Posterior vena cava (tissue), 2 donors: ENCODE measurements around the gene FRK. TPM values are rescaled to one million over a fixed set of nuclear protein-coding genes. Genes with fewer than 3 reads are reported as not detected.

Experiments used
- DNase-seq: peaks from one replicate; pipeline ENCODE4 v3.0.0-alpha.2; 2020; ENCODE audit warnings: low spot score
- intact Hi-C, 2 donors: fragments of 100-400 bp; cut with DNase I; formaldehyde crosslinking; loops; one replicate each; pipeline versions ENCODE4 v1.14.1 to v1.14.2; 2022 to 2023
- total RNA-seq, 2 donors: library from RNA; stranded (reverse); fragmentation: NEBNext Ultra II Directional; extraction: Animal tissue kit (Norgen Biotek cat#: 25700); gene quantifications; one replicate each; pipeline ENCODE4 v1.2.1, GENCODE V29; 2021
- donor health status: DM: yes; HTN: yes; CAD: no.
- donor health status: DM: yes; HTN: yes; CAD: no.

Gene FRK
- total RNA-seq, 2 donors from 2014 or later: 5.1 to 8.3 TPM

DNA sequence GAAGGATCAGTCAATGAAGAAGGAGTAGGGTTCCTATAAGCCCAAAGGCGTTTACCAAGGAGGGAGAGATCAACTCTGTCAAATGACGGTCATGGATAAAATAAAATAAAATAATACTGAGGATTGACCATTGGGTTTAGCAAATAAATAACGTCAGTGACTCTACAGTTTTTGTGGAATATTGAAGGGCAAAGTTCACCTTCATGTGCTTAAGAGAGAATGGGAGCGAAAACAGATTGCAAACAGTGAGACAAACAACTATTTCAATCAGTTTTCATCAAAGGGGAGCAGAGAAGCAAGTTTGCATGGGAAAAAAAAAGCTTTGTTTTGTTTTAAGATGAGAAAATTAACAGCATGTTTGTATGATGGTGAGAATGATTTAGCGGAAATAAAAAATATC, 22.4 kb upstream of the FRK start:
- intact Hi-C loops: no loop called here
- DNase-seq: no peak

DNA sequence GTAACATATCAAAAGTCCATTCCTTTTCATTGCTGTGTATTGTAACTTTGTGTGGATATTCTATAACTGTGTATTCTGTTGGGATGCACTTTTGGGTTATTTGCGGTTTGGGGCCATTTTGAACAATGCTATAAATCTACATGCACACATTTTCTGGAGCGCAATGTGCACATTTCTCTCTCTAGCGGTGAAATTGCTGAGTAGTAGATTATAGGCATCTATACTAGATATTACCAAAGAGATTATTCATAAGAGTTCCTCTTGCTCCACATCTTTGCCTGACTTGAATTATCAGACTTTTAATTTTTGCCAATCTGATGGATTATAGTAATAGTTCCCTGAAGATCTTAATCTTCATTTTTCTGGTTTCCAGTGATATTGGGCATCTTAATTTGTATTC, 18.3 kb upstream of the FRK start:
- no peak for DNase-seq
- intact Hi-C loops: no loop called here

DNA sequence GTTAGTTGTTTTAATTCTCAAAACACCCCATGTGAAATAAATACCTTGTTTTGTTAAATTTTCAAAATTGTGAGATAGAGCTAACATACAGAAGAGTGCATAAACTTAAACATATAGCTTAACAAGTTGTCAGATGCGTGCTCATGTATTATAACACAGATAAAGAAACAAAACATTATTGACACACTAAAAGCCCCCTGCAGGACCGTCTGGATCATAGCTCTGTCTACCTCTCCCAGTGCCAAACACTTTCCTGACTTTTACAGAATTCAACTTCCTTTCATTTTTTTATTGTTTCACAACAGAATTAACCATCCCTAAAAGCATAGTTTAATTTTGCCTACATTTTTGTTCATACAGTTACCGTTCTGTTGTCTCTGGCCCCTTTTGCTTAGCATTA, 17.8 kb upstream of the FRK start:
- intact Hi-C loops: no loop called here
- no peak for DNase-seq

DNA sequence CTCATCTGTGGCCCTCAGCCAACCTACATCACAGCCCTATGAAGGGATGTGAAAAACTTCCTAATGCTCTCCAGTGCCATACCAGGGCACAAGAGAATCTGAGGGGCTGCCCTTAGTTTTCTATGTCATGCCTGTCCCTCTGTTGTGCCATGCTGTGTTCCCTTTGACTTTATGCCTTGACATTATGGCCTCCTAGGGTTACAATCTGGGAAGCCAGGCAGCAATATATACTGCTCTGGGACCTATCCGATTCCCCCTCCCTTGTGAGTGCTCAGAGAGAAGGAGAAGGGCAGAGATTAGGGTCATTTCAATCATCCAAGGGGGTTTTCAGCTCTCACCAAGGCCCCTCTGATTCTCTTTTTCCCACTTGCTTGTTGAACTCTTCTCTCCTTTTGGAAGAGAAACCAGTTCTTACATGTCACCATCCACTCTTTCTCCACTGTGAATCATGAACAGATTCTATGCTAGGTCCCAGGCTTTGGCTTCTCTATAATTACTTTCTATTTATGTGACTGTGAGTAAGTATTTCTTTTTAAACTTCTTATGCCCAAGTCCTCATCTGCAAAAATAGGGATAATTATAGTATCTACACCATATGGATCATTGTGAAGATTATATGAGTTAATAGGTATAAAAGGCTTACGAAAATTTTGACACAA, 14.2 kb upstream of the FRK start:
- intact Hi-C loops: no loop called here
- no peak for DNase-seq

DNA sequence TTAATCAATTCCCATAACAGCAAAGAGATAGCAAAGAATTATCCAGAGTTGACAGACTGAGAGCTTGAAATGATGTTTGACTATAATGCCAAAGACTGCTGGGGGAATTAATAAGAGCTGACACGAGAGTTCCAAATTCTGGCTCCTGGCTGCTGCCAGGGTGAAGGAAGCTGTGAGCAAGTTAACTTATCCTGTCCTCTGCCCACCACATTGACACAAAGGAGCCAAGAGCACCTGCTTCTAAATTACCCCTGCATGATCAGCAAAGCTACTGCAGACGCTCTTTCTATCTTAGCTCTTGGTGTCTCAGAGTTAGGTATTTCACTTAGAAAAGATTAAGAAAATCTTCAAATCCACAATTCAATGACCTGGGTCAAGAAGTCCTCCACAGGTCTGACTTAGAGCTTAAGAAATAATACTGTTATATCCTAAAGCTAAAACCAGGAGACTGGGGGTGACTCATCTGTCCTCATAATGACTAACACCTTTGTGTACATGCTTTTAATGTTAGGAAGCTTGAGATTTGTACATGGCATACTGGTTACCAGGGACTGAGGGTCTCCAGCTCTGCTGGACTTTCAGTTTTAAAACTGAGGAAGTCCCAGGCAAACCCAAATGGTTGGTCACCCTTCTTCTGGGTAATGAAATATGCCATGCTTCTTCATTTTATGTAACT, 13.2 kb upstream of the FRK start:
- intact Hi-C loops: no loop called here
- no peak for DNase-seq

DNA sequence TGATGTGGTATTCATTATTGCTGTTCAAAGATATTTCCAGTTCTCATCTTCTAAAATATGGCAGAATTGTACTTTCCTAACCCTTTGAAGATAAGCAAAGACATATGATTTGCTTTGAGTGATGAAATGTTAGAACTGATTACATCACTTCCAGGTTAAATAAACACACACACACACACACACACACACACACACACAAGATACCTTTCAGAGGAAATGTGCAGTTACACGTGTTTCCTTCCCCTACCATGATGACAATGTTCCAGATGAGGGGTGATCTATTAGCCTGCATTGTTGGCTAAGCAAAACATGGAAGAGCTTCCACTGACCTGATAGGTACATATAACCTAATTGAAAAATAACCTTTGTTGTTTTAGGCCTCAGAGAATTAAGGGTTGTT, 11.7 kb upstream of the FRK start:
- intact Hi-C loops: no loop called here

DNA sequence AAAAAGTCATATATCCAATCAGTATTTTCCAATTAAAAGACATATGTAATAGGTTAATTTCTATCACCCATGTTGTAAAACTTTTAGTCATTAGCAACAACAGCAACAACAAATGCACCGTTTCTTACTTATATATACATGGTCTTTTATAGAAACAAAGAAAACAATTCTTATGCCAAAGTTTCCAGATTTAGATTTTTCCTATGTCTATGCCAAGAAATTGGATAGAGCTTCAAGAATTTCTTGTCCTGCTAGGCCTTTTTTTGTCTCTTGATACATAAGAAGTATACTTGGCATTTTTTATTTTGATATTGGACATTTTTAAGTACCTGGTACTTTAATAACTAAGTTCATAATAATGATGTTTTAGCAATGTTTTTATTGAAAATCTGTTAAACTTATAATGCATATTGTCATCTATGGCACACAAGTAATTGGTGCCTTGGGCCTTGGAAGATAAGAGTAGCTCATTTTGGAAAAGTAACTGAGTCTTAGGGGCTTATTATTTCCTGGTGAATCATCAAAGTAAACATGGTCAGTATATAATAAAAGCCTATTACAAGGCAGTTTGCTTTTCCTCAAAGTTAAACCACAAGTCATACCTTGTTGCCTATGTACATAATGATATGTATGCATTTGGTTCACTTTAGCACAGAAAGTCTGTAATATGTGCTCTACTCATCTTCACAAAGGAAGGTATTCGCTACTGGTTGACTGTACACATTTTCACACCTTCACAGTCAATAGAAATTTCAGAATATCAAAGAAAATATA, 10.1 kb upstream of the FRK start:
- no peak for DNase-seq
- intact Hi-C loops: no loop called here

More for the DNA sequence above, 11.7 kb upstream of the FRK start:
- DNase-seq: no peak

DNA sequence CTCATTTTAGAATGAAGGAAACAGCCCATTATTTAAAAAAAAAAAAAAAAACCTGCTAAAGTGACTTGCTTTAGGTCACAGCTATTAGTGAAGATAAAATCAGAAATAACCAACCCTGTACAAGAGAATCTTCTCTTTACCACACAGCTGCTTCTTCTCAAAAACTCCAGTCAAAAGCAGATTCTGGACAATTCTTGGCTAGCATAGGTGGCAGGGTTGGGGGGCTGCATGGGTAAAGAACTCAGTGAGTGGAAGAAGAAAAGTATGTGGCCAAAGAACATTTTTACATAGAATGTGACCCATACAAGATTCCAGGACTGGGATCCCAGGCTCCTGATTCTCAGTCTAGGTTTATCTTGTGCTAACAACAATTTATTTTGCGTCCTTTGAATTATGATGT, 9.4 kb upstream of the FRK start:
- DNase-seq: no peak
- intact Hi-C loops: no loop called here

DNA sequence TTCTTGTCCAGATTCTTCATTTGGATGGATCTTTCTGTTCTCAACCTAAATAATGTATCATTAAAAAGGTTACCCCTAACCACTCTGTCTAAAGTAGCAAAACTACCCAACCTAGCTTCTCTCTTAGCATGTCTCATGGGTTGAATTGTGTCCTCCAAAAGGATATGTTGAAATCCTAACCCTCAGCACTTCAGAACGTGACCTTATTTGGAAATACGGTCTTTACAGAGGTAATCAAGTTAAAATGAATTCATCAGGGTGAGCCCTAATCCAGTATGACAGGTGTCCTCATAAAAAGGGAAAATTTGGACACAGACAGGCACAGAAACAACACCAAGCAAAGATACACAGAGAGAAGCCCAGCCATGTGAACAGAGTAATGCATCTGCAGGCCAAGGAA, 6.1 kb upstream of the FRK start:
- no peak for DNase-seq
- intact Hi-C loops: no loop called here

DNA sequence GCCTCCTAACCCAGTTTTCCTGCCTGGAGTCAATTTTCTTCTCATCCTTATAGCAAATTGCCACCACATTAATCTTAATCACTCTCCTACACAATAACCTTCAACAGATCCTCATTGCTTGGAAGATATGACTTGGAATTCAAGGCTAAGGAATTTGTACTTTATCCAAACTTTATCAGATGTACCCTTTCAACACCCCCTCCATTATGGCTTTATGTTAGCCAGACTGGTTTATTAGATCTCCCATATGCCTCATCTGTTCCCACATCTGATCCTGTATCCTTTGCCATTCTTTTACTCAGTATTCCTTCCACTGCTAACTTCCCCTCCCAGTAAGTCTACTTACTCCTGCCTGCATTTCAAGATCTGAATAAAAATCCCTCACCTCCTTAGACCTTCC, 4.0 kb upstream of the FRK start:
- intact Hi-C loops: no loop called here
- no peak for DNase-seq

DNA sequence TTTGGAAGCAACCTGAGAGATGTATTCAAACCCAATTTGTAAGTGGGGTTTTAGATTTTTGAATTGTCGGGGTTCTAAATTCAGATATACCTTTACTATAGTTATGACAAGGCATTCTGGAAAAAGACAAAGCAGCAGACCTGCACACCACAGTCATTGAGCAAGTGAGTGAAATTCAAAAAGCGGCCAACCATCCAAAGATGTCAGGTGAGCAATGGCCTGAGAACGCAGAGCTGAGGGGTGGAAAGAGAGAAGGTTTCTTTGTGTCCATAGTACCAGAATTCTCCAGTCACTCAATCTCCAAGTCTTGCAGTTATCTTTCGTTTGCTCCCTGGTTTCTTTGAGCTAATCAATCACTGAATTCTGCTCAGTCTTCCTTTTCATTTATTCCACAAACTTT, 1.8 kb upstream of the FRK start:
- intact Hi-C loops: no loop called here
- DNase-seq: no peak

DNA sequence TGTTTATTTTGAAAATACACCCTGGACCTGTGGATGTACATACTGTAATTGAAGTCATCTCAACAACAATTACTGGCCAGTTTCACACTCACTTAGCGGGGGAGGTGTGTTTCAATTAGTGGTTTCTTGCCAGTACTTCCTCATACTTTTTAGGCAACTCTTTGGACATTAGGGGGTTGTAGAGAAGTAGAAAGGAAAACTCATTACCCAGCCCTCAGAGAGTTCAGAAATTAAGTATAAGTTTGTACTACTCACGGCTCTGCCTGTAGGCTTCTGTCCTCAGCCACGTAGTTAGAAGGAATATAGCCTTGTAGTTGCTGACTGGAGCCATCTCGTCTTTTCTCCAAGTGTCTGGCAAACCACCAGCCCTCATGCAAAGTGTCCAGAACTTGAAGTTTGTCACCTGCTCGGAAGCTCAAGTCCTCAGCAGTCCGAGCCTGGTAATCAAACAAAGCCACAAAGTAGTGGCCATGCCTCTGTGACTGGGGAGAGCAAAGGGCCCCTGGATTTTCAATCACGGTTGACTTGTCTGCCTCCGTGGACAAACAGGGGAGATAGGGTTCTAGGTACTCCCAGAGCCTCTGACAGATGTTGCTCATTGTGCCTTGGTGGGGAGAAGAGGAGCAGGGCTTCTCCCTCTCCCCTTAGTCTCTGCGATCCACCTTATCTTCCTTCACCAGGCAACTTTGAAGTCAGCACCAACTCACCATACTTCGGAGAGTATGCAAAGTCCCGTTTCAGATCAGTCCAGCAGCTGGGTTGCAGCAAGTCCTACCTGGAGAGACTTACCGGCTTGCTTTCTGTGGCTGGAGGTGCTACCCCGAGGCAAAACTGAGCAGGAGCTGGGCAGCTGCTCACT, 749 bp downstream of the FRK start:
- peak; percentile 46 for DNase-seq
- intact Hi-C loops: no loop called here

DNA sequence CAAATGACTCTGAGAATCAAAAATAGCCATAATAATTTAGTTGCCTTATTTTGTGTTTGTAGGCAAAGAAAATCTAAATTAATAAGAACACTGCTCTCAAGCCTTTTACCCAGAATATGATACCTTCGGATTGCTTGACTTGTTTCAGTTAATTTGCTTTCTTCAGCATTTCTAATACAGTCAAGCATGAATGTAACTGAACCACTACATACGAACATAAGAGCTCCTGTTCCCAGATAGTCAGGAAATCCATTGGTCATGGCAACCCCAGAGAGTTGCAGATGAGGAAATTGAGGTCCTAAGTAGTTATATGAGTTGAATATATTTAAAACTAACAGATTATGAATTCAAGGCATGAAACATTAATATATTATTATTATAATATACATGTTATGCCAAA, 2.9 kb downstream of the FRK start:
- intact Hi-C loops: no loop called here
- DNase-seq: no peak

DNA sequence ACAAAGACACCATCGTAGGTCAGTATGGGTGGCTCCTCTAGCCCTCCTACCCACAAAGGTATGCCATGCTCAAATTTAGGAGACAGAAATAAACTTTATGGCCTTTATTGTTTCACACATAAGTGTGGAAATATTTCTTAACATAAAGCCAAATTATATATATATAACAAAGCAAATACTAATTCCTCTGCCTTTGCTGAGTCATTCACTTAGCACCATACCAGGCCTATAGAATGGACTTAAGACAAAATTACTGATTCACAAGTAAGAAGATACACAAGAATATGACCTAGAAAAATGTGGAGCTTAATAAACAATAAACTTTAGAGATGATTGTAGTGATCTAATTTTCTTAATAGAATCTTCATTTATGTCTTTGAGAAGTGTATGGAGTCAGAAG, 5.2 kb downstream of the FRK start:
- intact Hi-C loops: no loop called here
- DNase-seq: no peak

DNA sequence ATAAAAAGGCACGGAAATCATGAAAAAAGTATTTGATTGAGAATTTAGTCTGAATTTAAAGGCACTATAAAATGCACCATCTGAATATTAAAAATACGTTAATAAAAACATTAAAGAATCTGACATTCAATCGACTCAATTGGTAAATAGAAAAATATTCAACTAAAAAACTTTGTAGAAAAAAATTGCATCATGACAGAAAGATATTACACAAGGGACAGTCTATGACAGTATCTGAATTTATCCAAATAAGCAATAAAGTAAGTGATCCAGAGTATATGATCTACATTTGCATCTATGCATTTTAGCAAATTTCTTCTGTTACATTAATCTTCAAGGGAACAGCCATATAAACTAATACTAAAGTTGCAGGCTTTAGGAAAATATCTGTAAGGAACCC, 9.4 kb downstream of the FRK start:
- no peak for DNase-seq
- intact Hi-C loops: no loop called here

DNA sequence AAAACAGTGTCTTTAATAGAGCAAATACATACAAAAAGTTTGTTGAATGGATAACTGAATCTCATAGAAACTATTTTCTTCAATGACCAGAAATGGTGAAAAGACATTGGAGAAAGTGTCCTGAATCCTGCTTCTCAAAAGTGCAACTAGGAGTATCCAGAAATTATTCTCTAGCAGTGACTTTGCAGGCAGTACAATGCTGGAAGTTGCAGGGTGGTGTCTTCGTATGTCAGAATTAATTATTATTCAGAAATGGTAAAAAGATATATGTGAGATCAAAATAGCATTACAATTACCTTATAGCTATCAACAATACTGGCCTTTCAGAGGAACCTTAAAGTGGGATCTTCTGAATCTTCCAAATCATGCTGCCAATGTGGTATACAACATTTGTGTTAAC, 10.0 kb downstream of the FRK start:
- DNase-seq: no peak
- intact Hi-C loops: no loop called here

DNA sequence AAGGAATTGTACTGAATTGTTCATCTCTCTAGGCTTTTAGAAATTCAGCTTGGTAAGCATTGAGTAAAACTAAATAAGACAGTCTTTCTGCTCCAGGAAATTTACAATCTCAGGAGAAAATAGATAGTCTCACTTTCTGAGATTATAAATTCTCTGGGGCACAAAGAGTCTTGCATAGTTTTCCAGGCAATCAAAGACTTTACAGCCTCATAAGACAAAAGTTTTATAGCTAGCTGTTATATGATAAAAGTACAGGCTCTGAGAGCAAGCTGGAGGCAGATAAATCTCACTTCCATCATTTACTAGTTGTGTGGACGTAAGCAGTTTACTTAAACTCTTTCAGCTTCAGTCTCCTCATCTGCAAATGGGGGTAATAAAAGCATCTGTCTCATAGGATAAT, 11.4 kb downstream of the FRK start:
- intact Hi-C loops: no loop called here

DNA sequence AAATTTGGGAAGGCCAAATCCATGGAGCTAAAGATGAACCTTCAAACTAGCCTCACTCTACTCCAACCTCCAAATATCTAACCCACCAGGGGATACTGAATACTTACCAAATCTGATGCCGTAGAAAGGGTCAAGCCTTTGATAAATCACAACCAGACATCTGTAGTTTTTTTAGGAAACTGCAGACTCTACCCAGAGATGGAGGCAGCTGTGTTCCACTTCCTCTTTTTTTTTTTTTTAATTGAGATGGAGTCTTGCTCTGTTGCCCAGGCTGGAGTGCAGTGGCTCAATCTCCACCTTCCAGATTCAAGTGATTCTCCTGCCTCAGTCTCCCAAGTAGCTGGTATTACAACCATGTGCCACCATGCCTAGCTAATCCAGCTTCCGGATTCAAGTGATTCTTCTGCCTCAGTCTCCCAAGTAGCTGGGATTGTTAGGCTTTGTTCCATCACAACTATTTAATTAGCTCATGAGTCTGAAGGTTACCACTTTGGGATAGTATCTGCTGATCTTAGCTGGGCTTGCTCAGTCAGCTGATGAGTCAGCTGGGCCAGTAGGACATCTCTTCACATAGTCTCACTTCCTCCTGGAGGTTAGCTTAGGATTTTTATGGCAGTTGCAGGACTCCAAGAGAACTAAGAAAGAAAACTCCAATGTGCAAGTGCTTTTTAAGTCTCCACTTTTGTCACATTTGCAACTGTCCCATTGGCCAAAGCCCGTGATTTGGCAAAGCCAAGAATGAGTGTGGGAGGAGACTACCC, 13.3 kb downstream of the FRK start:
- no peak for DNase-seq
- intact Hi-C loops: no loop called here

More for the DNA sequence above, 11.4 kb downstream of the FRK start:
- no peak for DNase-seq

DNA sequence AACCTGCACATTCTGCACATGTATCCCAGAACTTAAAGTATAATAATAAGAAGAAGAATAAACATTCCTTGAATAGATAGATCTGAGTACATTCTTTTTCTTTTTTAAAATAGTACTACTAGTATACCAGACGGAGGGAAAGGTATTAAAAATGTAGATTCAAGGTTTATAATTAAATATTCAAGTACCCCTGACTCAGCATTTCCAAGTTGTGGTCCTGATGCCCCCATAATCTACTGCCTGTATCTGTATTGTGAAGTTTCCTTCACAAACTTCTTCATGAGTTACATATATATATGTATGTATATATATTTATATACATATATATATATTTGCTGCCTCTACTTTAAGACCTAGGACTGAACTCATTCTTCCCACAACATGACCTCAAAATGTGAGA, 14.0 kb downstream of the FRK start:
- DNase-seq: no peak
- intact Hi-C loops: no loop called here
